Stimulated activated CD8-positive, alpha-beta memory T cell treated with anti-CD3 and anti-CD28 coated beads, Interleukin-7, amount 100 ng/mL, for 4 hours (primary cell): ENCODE results near the gene KCNK17.
A peak's percentile ranks its signal among the peaks of the same experiment; 100 is the strongest.

Experiments used
- DNase-seq, 2 donors: peaks; one replicate each; pipeline ENCODE4 v3.0.0-alpha.2; 2020; ENCODE audit warnings: low read depth in 2 of 2

The KCNK17 gene, protein sequence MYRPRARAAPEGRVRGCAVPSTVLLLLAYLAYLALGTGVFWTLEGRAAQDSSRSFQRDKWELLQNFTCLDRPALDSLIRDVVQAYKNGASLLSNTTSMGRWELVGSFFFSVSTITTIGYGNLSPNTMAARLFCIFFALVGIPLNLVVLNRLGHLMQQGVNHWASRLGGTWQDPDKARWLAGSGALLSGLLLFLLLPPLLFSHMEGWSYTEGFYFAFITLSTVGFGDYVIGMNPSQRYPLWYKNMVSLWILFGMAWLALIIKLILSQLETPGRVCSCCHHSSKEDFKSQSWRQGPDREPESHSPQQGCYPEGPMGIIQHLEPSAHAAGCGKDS

GRCh38 chr6:39314273-39314795 lies at the start of gene KCNK17:
TSS of gene KCNK17 (minus strand) at chr6:39314419. CDS start at chr6:39314320, 99 bp downstream.
- no peak for DNase-seq

GRCh38 chr6:39363280-39363679 lies 49.1 kb upstream of the KCNK17 start:
- DNase-seq, result no peak

DNA sequence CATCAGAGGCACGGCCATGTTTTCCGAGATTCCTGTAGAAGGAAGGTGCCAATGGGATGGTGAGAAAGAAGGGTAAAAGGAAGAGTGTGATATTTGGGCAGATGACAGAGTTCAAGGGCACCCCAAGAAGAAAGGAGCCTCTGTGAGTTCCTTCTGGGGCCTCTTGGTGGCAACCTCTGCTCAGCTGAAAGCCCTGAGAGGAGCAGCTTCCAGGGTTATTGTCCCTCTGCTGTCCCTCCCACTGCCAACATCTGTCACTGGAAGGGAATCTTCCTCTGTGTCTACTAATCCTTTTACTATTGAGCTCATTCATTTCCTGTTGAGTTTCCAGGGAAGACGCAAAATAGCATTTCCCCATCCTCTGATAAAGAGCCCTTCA lies 48.3 kb upstream of the KCNK17 start:
- DNase-seq, result no peak

DNA sequence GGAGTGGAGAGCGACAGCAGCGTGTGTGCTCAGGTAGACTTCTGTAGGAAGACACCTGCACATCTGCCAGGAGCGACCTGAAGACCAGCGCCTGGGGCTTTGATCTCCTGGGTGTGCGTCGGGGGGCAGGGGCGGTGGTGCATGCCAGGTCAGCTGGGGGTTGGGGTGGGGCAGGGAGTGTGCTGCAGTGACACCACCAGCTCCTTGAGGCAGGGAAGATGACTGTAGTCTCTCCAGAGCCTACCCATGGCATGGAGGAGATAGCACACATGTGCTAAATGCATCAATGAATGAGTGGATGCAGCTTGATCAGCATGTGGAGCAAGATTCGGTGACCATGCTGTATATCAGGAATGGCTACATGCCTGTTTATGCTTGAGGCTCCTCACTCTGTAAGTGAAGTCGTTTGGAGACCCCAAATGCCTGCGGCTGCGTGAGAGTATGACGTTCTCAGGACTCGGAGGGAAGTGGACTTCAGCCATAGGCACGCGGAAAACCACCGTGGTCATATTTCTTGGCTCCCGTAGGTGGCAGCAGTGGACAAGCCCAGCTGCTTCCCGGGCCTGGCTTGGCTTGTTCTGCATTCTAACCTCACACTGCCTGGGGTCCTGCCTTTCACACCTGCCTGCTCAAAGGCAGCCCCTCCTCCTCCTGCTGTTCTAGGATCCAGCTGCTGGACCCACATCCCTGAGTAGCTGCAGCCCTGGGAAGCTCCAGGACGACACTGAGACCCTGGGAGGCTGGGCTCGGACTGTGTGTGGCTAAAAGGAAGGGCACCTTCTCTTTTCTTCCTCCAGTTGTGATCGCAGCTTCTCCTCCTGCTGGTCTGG lies 47.7 kb upstream of the KCNK17 start:
- no peak for DNase-seq

DNA sequence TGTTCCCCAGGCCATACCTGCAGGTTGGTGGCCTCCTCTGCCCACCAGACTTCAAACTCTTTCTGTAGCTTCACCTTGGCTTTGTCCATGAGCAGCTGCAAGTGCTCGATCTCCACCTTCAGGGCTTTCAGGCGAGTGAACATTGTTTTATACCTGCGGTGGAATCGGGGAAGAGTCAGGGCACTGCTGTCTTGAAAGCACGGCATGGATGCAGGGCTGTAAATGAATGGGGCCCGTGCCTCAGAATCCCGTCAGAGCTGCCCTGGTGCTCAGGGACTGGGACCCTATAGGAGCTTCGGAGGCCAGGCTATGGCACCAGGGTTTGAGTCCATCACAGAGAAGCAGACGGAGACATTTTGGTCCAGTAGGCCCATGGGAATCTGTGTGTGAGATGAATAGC lies 46.2 kb upstream of the KCNK17 start:
- DNase-seq, result no peak

DNA sequence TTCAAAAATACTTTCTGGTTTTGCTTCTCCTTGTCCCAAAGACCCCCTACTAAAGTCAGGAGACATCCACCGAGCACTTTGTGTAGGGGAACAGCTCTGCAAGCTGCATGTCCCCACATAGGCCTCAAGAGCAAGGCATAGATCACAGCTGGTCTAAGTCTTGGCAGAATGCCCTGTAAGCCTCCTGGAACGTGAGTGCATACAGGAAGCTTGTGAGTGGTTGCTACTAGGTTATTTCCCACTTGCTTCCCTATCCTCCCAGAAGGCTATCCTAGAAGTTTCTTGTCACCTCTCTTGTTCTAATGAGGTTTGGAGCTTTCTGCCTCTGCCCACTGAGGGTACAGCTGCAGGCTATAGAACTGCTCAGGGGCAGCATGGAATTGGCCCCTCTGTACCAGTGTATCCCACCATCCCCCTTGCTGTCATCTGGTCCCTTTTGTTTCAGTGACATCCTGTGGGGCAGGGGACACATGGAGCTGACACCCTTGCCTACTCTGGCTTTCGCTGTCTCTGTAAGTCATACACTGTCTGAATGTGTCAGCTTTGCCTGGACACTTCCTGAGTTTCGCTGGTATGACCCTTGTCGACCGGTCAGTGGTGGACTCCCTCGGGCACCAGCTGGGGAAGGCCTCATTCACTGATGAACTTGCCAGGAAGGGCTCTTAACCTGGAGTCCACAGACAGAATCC lies 43.9 kb upstream of the KCNK17 start:
- DNase-seq, result no peak

GRCh38 chr6:39353698-39354315 lies 39.6 kb upstream of the KCNK17 start:
- no peak for DNase-seq

DNA sequence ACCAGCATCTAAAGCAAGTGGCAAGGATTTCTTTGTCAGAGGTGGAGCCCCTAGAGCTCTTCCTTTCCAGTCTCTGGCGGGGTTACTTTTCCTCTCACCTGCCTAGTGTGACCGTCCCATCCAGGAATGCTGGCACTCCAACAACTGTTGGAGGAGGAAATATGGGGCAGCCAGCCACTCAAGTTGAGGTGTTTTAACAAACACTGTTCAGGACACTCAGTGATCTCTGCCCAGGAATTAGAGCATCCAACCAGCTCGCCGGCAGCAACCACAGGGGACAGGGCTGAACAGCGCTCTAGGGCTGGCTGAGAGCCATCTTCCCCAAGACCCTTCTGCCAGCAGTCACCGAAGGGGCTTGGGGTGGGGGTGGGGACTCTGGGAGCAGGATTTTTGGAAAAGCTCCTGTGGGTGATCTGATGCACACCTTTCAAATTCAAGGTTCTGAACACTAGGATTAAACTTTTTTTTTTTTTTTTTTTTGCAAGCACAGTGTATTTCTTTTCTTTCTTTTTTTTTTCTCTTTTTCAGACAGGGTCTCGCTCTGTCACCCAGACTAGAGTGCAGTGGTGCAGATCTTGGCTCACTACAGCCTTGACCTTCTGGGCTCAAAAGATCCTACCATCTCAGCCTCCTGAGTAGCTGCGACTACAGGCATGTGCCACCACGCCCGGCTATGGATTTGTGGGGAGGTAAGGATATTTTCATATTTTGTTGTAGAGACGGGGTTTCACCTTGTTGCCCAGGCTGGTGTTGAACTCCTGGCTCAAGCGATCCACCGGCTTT lies 36.7 kb upstream of the KCNK17 start:
- DNase-seq, result no peak

DNA sequence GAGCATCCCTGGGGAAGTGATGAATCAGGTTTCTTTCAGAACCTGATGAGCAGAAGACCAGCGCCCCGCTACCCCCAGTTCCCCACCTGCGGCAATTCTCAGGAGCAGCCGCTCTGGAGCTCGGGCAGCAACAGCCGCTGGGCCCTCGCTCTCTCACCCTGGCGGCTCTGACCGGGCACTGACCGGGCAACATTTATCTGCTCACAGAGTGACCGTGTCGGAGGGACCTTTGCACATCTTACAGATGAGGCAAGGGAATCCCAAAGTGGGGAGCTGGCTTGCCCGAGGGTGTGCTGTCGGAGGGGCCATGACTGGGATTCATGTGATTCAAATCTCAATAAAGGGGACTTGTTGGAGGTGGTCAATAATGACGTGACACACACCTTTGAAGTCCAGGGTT lies 34.5 kb upstream of the KCNK17 start:
- no peak for DNase-seq

- peak; percentile 12 to 19 for DNase-seq
These were observed 33.8 kb upstream of the KCNK17 start for GRCh38 chr6:39347906-39348585.

GRCh38 chr6:39347206-39347605 lies 33.0 kb upstream of the KCNK17 start:
- no peak for DNase-seq

- no peak for DNase-seq
These were observed 30.6 kb upstream of the KCNK17 start for GRCh38 chr6:39344821-39345280.

GRCh38 chr6:39343396-39343870 lies 29.2 kb upstream of the KCNK17 start:
- DNase-seq, result no peak

- no peak for DNase-seq
These were observed 28.6 kb upstream of the KCNK17 start for GRCh38 chr6:39342692-39343395.

DNA sequence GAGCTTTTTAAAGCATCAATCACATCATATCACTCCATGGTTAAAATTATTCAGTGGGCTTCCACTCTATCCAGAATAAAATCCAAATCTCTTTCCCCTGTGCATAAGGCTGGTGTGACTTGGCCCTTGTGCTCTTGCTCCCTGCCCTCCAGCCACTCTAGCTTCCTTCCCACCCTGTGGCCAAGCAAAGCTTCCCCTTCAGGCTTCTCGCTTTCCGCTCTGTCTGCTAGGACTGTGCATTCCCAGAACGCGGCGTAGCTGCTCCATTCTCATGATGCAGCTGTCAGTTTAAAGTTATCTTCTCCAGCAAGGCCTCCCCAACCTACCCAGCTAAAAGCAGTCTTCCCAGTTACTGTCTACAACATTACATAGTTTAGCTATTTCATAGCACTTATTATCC lies 27.7 kb upstream of the KCNK17 start:
- DNase-seq, result no peak

DNA sequence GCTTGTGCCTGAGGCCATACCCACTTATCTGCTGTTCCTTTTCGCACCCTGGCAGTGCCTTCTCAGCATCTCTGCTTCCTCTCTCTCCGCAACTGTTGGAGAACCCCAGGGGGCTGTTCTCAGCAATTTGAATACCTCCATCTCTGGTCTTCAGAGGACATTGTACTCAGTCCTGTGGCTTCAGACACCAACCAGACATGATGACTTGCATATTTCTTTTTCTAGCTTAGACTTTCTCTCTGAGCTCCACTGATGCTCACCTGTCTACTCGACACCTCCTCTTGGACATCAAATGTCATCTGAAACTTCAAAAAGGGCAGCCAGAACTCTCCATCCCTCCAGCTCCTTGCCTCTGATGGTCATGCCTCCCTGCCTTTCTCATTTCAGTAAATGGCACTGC lies 27.1 kb upstream of the KCNK17 start:
- DNase-seq, result no peak

DNA sequence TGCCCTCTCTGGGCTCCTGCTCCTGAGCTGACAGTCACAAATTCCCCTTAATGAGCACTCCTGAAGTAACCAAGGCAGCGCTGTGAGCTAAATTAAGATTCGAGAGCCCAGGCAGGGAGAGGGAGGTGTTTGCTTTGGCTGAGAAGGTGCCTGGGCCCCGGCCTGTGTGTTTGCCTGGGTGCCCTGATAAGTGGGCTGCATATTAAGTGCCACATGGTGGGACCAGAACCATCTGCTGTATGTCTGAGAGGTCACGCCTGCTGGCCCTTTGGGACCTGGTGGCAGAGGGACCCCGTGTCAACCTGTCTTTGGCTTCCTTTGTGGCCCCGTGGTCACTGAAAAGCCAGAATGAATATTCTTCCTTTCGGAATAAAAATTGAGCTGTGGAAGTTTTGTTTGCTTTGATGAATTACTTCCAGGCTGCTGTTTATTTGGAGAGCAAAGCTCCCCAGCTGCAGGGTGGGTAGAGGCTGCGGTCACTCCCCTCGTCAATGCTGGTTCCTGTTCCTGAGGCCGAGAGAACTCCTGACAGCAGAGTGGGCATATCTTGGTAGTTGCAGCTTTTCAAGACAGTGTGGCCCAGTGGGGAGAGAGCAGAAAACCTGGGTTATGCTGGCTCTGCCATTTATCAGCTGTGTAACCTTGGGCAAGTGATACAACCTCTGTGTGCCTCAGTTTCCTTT lies 25.8 kb upstream of the KCNK17 start:
- DNase-seq, result no peak

- DNase-seq, result no peak
These were observed 25.1 kb upstream of the KCNK17 start for GRCh38 chr6:39339096-39339867.
